ENCODE data around the gene MAGI2.
"Not testable (repeated sequence)": the region's sequence is repeated elsewhere in the genome, so short reads cannot be mapped to it uniquely, and the experiment has no call there.

MAGI2 gene

GRCh38 chr7:79035858-79036257 lies 417.6 kb downstream of the MAGI2 start:
- DNase-seq, result no peak

DNA sequence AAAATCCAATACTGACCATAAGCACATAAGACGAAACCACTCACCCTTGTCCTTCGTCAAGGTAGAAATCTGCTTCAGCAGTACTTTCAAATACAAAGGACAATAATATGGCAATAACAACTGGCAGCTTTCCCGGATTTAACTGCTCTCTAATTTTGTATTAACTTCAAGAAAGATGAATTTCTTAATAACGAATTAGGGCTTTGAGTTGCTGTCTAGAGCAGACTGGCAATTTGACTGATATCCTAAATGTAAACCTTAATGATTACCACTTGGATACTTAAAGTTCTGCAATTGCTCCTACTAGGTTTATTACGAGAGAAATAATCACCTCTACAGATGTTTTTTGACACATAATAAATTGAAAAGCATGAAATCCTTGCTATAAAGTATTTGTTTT lies 418.7 kb downstream of the MAGI2 start:
- no peak for DNase-seq

- not testable (repeated sequence) for DNase-seq
Measured at GRCh38 chr7:79019711-79020110, 433.8 kb downstream of the MAGI2 start.

- no peak for DNase-seq
Measured at GRCh38 chr7:79011921-79012320, 441.5 kb downstream of the MAGI2 start.

DNA sequence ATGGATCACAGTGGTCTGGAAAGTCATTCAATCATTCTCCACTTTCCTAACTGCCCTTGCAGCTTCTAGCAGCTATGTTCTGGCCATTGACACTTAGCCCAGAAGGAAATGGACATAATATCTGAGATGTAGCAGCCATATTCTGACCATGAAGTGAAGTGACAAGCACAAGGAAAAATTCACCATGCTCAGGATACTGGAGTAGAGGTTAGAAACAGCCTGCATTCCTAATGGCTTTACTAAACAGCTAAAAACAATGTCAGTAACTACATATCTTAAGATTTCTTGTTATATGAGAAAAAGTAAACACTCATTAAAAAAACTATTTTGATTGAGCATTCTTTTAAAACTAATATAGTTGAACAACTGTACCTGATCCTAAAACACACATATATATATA lies 443.8 kb downstream of the MAGI2 start:
- no peak for DNase-seq

- DNase-seq, result no peak
Measured at GRCh38 chr7:79008786-79009185, 444.7 kb downstream of the MAGI2 start.

DNA sequence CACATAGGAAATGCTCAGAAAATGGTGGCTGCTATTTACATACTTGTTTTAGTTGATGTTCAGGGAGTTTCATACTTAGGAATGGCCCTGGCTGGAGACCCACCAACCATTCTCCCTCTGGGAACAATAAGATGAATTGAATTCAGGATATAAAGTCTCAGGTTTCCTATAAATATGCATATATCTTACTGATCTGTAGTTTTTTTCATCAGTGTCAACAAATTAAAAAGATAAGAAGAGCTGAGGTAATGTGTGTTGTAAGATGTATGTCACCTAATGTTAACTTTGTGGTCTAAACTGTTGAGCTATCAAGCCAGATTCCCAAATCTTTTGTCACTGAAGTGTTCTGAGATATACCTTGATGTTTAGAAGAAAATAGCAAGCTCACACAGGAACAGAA lies 457.5 kb downstream of the MAGI2 start:
- DNase-seq, result no peak

DNA sequence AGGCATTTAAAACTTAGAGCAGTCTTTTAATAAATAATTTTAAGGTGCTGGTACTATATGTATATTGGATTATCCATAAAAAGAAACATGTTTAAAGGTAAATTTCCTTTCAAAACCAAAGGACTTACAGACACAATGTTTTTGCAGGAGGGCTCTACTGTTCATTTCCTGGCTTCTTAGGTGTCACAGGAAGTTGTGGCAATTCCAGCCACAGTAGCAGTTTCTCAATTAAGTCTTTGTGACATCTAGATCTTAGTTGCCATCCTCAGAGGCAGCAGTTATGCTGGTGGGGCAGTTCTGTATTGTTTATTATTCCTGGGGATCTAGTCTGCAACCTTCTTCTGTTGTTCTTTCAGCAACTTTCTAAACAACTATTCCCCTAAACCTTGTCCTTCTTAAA lies 460.1 kb downstream of the MAGI2 start:
- DNase-seq, result no peak

- DNase-seq, result no peak
Measured at GRCh38 chr7:78985509-78985908, 468.0 kb downstream of the MAGI2 start.

DNA sequence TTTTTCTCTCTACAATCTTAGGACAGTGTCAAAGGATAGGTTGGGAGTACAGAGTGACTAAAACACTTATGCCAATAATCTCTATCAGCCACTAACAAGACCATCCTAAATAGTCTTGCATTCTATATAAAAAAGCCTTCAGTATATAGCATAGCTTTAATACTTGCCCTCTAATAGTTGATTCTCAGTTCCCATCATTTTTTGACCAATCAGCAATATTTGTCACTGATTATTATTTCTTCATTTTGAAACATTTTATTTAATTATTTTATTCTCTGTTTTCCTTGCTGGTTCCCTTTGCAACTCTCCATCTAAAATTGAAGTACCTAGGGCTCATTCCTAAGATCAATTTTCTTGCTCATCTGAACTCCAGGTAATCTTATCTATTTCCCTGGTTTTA lies 470.0 kb downstream of the MAGI2 start:
- DNase-seq, result no peak

DNA sequence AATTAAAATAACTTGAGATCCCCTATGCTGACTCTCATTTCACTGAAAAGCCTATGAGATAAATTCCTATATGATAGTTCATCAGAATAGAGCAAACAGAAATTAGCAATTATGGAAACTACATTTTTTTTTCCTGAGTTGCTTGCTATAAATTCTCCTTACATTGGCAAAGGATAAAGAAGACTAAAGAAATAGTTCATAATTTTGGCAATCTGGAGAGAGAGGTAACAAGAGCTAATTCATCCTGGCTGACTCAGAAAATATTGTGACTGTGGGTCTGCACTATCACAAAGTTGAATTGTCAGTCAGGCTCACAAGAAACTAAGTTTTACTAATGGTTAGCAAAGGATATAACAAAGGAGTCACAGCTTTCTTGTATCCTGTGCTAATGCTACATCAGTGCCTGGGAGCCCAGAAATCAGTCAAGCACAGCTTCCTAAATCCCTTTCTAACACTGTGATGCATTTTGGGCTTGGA lies 483.0 kb downstream of the MAGI2 start:
- no peak for DNase-seq

DNA sequence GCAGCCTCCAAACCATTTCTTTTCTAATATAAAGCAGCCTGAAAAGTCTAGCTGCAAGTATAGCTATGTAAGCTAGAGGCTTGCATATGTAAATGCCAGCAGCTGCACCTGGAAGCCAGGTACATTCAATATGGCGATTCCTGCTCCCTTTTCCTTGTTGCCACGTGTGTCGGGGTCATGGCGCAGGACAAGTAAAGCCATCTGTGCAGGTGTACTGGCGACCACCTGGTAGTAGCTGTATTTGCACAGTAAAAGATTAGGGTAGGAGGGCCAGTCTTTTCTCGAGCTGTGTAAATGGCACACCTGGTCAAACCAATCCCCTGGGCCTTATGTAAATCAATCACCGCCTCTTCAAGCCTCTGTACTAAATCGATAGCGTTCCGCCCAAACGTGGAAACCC lies 484.5 kb downstream of the MAGI2 start:
- no peak for DNase-seq

DNA sequence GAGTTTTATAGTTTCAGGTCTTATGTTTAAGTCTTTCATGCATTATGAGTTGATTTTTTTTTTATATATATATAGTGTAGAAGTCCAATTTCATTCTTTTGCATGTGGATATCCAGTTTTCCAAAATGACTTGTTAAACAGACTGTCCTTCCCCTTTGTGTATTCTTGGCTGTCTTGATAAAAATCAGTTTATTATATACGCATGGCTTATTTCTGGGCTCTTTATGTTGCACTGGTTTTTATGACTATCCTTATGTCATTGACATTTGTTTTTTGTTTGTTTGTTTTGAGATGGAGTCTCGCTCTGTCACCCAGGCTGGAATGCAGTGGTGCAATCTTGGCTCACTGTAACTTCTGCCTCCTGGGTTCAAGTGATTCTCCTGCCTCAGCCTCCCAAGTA lies 485.9 kb downstream of the MAGI2 start:
- not testable (repeated sequence) for DNase-seq

- DNase-seq, result no peak
Measured at GRCh38 chr7:78967046-78967445, 486.4 kb downstream of the MAGI2 start.

GRCh38 chr7:78959477-78959876 lies 494.0 kb downstream of the MAGI2 start:
- DNase-seq, result no peak

GRCh38 chr7:78955329-78955728 lies 498.1 kb downstream of the MAGI2 start:
- no peak for DNase-seq

- no peak for DNase-seq
Measured at GRCh38 chr7:78953726-78954363, 499.6 kb downstream of the MAGI2 start.

DNA sequence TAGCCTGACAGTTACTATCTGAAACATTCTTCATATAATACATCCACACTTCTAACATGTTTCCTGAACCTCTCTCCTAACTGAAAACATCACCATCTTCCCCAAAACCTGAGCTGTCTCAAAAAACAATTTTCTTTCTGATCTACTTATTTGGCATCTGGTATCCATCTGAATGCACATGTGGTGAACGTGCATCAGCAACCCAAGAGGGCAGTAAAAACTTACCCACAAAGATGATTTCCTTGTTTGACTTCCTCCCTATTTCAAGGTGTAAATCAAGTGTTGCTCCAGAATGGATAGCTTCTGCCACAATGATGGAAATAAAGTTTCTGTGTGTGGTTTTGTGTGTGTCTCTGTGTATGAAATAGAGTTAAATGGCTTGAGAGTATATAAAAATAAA lies 500.4 kb downstream of the MAGI2 start:
- DNase-seq, result no peak

DNA sequence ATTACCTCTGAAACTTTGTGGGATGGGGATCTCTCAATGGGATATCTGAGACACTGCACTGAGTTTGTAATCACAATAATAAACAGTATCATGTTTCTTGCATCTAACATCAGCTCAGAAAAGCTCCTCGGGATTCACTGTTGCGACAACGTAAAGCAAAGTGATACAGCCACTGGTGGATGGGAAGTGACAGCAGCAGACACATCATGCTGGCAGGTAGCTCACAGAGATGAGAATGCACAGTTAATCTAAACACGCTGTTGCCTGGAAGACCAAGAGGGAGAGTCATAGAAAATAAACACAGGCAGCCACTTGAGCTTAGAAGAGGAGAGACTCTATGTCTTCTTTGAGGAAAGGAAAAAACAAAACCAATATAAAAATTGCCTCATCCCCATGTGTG lies 513.8 kb downstream of the MAGI2 start:
- no peak for DNase-seq

- DNase-seq, result no peak
Measured at GRCh38 chr7:78924581-78924980, 528.9 kb downstream of the MAGI2 start.

- DNase-seq, result no peak
Measured at GRCh38 chr7:78912781-78913180, 540.7 kb downstream of the MAGI2 start.

GRCh38 chr7:78906735-78907134 lies 546.7 kb downstream of the MAGI2 start:
- DNase-seq, result no peak

DNA sequence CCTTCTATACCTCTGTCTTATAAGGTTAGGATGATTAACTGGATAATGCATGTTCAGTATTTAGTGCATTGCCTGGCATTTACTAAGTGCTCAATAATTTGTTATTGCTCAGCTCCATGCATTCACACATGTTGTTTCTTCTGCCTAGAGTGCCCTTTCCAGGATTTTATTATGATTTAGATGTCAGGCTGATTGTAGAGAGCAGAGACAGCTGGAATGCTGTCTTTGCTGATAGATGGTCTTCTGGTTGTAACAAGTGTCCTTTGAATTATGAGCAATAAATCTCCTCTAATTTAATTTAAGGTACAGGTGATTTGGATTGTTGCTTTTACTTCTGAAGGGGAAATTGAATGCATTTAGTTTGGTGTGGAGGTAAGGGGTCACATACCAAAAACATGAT lies 548.0 kb downstream of the MAGI2 start:
- DNase-seq, result no peak

DNA sequence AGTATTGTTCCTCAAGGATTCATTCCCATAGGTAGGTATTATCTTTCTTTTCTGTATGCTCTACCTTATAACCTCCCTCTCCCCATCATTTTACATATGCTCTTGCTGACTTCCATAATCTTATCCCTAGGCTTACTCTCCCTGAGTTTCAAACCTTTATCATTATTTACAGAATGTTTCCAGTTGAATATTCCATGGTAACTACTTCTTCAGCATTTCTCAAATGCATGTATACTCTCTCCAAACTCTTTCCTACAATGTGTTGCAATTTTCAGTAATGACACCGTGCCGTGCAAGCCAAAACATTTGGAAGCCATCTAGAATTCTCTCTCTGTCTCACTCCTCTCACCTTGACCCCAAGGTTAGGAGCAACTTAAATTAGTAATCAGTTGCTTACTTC lies 548.5 kb downstream of the MAGI2 start:
- DNase-seq, result no peak

DNA sequence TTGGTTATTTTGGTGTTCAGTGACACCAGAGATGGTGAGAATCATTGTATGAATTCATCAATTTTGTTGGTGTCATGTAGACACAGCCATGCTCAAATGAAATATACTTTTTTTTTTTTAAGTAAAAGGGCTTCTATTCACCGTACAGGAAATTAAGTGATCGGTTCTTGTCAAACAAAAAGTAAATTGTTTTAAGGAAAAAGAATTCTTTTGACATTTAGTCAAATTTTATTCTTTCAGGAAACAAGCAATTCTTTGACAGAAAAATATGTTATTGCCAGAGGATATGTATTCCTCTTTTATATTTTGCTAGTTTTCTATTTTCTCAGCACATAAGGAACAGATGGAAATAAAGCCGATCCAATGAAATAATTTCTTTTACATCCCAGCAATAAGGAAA lies 551.9 kb downstream of the MAGI2 start:
- no peak for DNase-seq

GRCh38 chr7:78900806-78901205 lies 552.7 kb downstream of the MAGI2 start:
- DNase-seq, result no peak

Data from KG1 (cell line).